PFSK-1 (cell line): ENCODE measurements around the gene IRAK1.

Experiments
- POLR2AphosphoS5 ChIP-seq: IDR thresholded peaks from 2 replicates; pipeline ENCODE4 v1.6.1; 2012; ENCODE audit warnings: low read depth, mild to moderate bottlenecking, control low read depth, low read length, moderate library complexity
- SIN3A ChIP-seq: IDR thresholded peaks from 2 replicates; pipeline ENCODE4 v1.6.1; 2012; ENCODE audit warnings: mild to moderate bottlenecking, low read length, moderate library complexity, borderline replicate concordance; ENCODE audit not compliant: insufficient read depth

- TF ChIP-seq POLR2AphosphoS5: no peak
- no peak for TF ChIP-seq SIN3A
Observed at GRCh38 chrX:154036513-154036912, 16.8 kb upstream of the IRAK1 start.
